GM21526 (cell line): ENCODE measurements around the gene NOTUM.

Experiments
- ATAC-seq: cut with Tn5 transposase; IDR thresholded peaks from one replicate; pipeline ENCODE4 v1.9.1; 2021; ENCODE audit warnings: moderate library complexity; ENCODE audit not compliant: unreplicated experiment, low FRiP score

NOTUM gene

GRCh38 chr17:81980122-81980521 lies 19.1 kb upstream of the NOTUM start:
- ATAC-seq = no peak

DNA sequence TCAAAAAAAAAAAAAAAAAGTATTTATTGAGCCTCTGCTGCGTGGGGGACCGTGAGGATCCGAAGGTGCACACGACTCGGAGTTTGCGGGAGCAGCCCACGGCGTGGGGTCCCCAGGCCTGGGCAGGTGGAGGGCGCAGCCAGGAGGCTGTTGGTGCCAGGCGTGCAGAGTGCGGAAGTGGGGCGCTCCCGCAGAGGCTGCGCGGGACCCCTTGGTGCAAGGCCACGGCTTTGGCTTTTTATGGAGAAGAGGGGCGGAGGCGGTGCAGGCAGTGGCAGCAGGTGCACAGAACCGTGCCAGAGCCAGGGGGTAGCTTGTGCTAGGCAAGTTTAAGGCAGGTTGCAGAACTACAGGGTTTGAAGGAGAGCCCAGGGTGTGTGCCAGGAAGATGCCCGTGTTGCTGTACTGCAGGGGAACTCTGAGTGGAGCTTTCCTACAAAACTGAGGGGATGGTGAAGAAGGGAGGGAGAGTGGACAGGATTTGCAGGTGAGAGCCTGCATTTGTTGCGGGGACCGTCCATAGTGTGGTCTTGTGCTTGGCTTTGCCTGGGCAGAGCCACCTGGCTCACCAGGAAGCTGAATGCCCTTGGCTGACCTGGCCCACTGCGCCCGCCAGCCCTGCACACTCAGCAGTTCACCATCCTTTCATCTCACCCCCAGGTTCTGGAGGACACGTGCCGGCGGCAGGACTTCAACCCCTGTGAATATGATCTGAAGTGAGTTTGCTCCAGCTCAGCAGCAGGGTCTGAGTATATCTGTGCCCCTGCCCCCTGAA lies 17.7 kb upstream of the NOTUM start:
- ATAC-seq = no peak

- peak; percentile 67 for ATAC-seq
These were observed 16.3 kb upstream of the NOTUM start, which contains the start of gene ASPSCR1 for GRCh38 chr17:81977211-81977808. ASPSCR1 (plus strand) TSS chr17:81977629; CDS start chr17:81977647, 18 bp downstream.

DNA sequence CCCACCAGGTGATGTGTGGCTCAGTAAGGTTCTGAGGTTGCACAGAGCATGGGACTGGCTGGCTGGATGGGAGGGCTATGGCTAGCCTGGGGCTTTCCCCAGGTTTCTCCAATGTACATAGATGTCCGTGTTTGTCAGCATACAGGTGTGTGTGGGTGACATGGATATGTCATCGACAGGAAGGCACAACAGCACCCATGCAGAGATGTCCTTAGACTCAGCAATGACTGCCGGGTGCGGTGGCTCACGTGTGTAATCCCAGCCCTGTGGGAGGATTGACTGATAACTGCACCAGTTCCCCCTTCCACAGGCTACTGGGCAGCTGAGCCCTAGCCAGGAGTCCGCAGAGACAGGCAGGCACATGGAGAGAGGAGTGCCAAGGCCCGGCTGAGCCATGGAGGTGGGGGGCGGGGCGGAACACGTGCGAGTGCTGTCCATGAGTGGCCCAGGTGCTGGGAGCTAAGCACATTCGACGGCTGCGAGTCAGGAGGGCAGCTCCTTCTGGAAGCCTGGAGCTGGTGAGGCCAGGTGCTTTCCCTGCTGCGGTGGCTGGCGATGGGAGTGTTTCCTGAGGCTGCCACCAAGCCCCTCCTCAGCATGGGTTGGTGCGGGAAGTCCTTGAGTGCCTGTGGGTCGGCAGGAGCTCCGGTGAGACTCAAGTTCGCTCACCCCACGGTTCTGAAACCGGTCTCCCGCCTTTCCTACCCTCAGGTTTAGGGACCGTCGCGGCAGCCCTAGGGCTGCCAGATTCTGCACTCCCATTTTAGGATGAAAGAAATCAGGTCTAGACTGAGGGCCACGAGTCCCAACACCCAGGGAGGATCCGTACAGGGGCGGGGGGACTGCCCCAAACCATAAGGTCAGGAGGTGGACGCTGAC lies 15.6 kb upstream of the NOTUM start:
- peak; percentile 6 for ATAC-seq

DNA sequence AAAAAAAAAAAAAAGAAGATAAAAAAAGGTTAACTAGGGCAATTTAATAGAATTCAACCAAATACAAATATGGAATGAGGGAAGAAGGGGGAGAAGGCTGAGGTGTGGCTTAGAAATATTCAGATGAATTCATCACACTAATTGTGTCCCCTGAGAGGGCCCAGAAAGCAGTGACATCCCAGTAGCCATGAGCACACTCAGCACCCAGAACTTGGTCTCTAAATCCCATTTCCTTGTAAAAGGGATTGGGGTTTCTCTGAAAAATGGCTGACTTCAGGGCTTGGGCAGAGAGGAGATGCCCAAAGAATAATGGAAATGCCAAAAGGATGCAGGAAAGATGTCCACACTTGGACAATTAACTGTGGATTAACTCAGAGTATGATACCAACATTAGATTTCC lies 12.4 kb upstream of the NOTUM start:
- no peak for ATAC-seq

- ATAC-seq = no peak
These were observed 8.1 kb upstream of the NOTUM start for GRCh38 chr17:81968850-81969812.

GRCh38 chr17:81968396-81968745 lies 7.4 kb upstream of the NOTUM start:
- ATAC-seq = no peak

GRCh38 chr17:81967533-81968395 lies 6.8 kb upstream of the NOTUM start:
- ATAC-seq = no peak

DNA sequence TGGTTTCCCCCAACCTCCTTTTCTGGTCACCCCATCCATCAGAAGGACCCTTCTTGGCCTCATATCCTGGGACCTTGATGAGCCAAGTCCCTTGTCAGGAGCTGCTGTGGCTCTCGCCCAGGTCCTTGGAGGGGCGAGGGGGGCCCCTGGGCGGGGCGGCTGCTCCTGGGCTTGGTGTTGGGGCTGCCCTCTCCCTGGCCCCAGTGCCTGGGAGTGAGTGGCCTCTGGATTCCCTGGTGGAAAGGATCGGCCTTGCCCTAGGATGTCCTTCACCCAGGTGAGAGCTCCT lies 6.2 kb upstream of the NOTUM start:
- ATAC-seq = no peak

DNA sequence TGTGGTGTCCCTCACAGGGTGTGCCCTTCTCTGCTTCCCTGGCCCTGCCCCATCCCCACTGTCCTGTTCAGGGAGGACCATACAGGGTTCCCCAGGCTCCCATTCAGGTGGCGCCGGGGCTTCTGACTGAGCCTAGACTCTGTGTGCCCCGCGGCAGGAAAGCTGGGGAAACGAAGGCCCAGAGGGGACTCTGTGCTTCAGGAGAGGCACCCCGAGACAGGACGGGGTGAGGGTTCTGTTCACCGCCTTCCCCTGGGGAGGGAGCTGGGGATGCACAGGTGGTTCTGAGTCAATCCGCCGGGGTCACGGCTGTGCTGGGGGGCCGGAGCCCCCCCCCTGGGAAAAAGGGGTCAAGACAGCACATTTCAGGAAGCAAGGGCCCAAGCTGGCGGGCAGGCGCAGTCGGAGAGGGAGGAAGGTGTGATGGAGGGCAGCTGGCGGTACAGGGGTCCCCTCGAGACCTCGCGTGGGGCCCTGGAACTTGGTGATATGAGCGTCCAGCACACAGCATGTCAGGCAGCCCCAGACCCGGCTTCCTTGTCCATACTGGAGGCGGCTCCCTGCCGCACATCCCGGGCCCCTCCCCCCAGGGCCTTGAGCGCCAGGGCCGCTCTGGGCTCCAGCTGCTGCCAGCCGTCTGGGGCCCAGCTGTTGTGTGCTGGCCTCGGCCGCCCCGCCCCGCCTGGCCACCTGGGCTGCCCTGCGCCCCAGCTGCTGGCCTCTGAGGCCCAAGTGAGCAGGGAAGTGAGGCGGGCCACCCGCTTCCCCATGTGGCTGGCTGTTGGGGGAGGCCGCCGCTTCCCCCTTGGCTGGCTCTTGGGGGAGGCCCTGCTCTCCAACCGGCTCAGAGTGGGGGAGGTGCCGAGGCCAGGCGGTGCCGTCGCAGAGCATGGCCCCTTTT lies 5.6 kb upstream of the NOTUM start:
- no peak for ATAC-seq

DNA sequence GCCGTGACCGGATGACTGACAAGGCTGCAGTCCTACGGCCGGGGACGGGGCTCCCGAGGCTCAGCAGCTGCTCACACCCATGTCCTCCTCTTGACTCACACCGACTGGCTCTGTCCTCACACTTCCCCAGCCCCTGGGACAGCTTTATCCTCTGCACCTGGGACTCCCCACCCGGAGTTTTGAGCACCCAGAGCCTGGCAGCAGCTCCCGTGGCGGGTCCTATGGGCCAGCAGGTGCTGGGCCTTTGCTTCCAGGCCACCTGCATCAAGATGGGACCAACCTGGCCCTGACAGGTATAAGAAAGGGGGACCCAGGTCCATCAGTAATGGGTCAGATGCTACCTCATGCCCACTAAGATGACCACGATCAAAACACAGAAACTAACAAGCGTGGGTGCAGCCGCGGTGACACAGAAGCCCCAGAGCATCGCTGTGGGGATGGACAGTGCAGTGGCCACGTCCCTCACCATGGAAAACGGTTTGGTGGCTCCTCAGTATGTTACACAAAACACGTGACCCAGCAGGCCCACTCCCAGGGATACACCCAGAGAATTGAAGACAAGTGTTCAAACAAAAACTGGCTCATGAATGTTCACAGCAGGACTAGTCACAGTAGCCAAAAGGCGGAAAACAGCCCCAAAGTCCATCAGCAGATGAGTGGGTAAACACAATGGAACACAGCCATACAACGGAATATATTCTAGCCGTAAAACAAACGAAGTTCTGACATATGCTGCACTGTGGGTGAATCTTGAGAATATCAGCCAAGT lies 3.3 kb upstream of the NOTUM start:
- no peak for ATAC-seq

- no peak for ATAC-seq
These were observed 1.8 kb upstream of the NOTUM start for GRCh38 chr17:81962499-81963441.

- no peak for ATAC-seq
These were observed 823 bp upstream of the NOTUM start for GRCh38 chr17:81961521-81962498.

- no peak for ATAC-seq
These were observed 643 bp downstream of the NOTUM start for GRCh38 chr17:81960130-81960958.
